Renal pelvis (tissue), 12 donors: ENCODE results near the gene TMEM31. TPM values are rescaled to one million over a fixed set of nuclear protein-coding genes. Genes with fewer than 3 reads are reported as not detected.
A peak's percentile ranks its signal among the peaks of the same experiment; 100 is the strongest.

Experiments
- DNase-seq: peaks from one replicate; pipeline ENCODE4 v3.0.0-alpha.2; 2013
- long read RNA-seq, 16 experiments: transcript quantifications; one replicate each; lab custom pipeline, GENCODE V29; 2026
- polyA plus RNA-seq, 3 donors: library from polyadenylated mRNA; unstranded; fragments of 120-200 nt; gene quantifications; one replicate each; pipeline ENCODE4 v1.2.1, GENCODE V29; 2013; ENCODE audit not compliant: insufficient read length in 3 of 3

TMEM31 gene
- 1 to 10 TPM; 1.4 to 1.6 (median 1.5) TPM for polyA plus RNA-seq
- long read RNA-seq, donor 1: 0 reads
- long read RNA-seq, donor 2: 0 reads
- long read RNA-seq, donor 3: 0 reads
- long read RNA-seq, donor 4: 0 reads
- long read RNA-seq, donor 5: 0 reads
- long read RNA-seq, donor 6: 0 reads
- long read RNA-seq, donor 7: 0 reads
- long read RNA-seq, donor 8: 0 reads
- long read RNA-seq, donor 9: 0 reads
- long read RNA-seq, donor 10: 0 reads
- long read RNA-seq, donor 11, partial matches to known transcripts: 0 of 1 reads
- long read RNA-seq, donor 11, other reads (novel, unspliced or antisense): 0 of 1 reads
- long read RNA-seq, donor 12: 0 reads
- long read RNA-seq, donor 13: 0 reads
- long read RNA-seq, donor 14: 0 reads
- long read RNA-seq, donor 15: 0 reads
- long read RNA-seq, donor 16: 0 reads

- no peak for DNase-seq
Measured at GRCh38 chrX:103710609-103711008, at the start of gene TMEM31. Gene TMEM31 (plus strand): TSS chrX:103710909. CDS start chrX:103712259, 1,350 bp downstream.

- peak; percentile 1 for DNase-seq
Measured at GRCh38 chrX:103663981-103664762, 46.5 kb upstream of the TMEM31 start.

GRCh38 chrX:103666202-103667107 is 44.3 kb upstream of the TMEM31 start:
- no peak for DNase-seq

GRCh38 chrX:103669745-103670144 is 41.0 kb upstream of the TMEM31 start:
- no peak for DNase-seq

GRCh38 chrX:103674531-103675454 is 35.9 kb upstream of the TMEM31 start:
- no peak for DNase-seq

- no peak for DNase-seq
Measured at GRCh38 chrX:103678199-103678993, 32.3 kb upstream of the TMEM31 start.

- DNase-seq: no peak
Measured at GRCh38 chrX:103681443-103681842, 29.3 kb upstream of the TMEM31 start.

GRCh38 chrX:103685396-103685795 is 25.3 kb upstream of the TMEM31 start:
- no peak for DNase-seq

- peak; percentile 95 for DNase-seq
Measured at GRCh38 chrX:103686199-103687072, 24.3 kb upstream of the TMEM31 start, which contains the start of gene MORF4L2. Gene MORF4L2 (minus strand): TSS chrX:103686699. CDS start chrX:103677027, 9,672 bp downstream.

- DNase-seq: peak; percentile 71
Measured at GRCh38 chrX:103687073-103687695, 23.5 kb upstream of the TMEM31 start.

GRCh38 chrX:103687696-103688201 is 23.0 kb upstream of the TMEM31 start:
- peak; percentile 88 for DNase-seq

GRCh38 chrX:103688946-103689345 is 21.8 kb upstream of the TMEM31 start:
- DNase-seq: no peak

- DNase-seq: no peak
Measured at GRCh38 chrX:103691059-103691458, 19.6 kb upstream of the TMEM31 start.

GRCh38 chrX:103697687-103698086 is 13.0 kb upstream of the TMEM31 start:
- DNase-seq: no peak

GRCh38 chrX:103699243-103699642 is 11.5 kb upstream of the TMEM31 start:
- no peak for DNase-seq

- no peak for DNase-seq
Measured at GRCh38 chrX:103704863-103705262, 5.8 kb upstream of the TMEM31 start.

- peak; percentile 8 for DNase-seq
Measured at GRCh38 chrX:103716962-103717361, 6.3 kb downstream of the TMEM31 start.

- DNase-seq: no peak
Measured at GRCh38 chrX:103718120-103718519, 7.4 kb downstream of the TMEM31 start.
